Glutamatergic neuron (in vitro differentiated cells): ENCODE data around the gene ARHGEF28. TPM values are rescaled to one million over a fixed set of nuclear protein-coding genes. Genes with fewer than 3 reads are reported as not detected.

ENCODE experiments used
- DNase-seq: peaks from one replicate; pipeline ENCODE4 v3.0.0; 2022
- H3K27ac Mint-ChIP-seq: one replicate; pipeline ENCODE4 v1.8.0; 2020; ENCODE audit warnings: mild to moderate bottlenecking, mixed read lengths, inconsistent platforms; ENCODE audit not compliant: unreplicated experiment
- H3K27me3 Mint-ChIP-seq: one replicate; pipeline ENCODE4 v1.8.0; 2020; ENCODE audit warnings: mild to moderate bottlenecking, moderate library complexity, mixed read lengths, inconsistent platforms; ENCODE audit not compliant: unreplicated experiment
- H3K36me3 Mint-ChIP-seq: one replicate; pipeline ENCODE4 v1.8.0; 2020; ENCODE audit warnings: mild to moderate bottlenecking, mixed read lengths, inconsistent platforms; ENCODE audit not compliant: unreplicated experiment
- H3K4me1 Mint-ChIP-seq: one replicate; pipeline ENCODE4 v1.8.0; 2020; ENCODE audit warnings: mild to moderate bottlenecking, low read depth, mixed read lengths, inconsistent platforms; ENCODE audit not compliant: unreplicated experiment
- H3K4me3 Mint-ChIP-seq: one replicate; pipeline ENCODE4 v1.8.0; 2020; ENCODE audit warnings: mild to moderate bottlenecking, mixed read lengths, inconsistent platforms; ENCODE audit not compliant: unreplicated experiment
- H3K9me3 Mint-ChIP-seq: one replicate; pipeline ENCODE4 v1.8.0; 2020; ENCODE audit warnings: mild to moderate bottlenecking, moderate library complexity, mixed read lengths, inconsistent platforms; ENCODE audit not compliant: unreplicated experiment
- total RNA-seq: library from RNA; stranded (reverse); fragmentation: NEBNext Ultra II Directional; extraction: Animal tissue kit (Norgen Biotek cat#: 25700); gene quantifications from one replicate; pipeline ENCODE4 v1.2.1, GENCODE V29; 2021; ENCODE audit not compliant: unreplicated experiment
- TF ChIP-seq, protein P1 (sequence below): fragments of 200-600 bp; sonication (generic); IDR thresholded peaks from one replicate; pipeline ENCODE4 v1.5.0; 2021; ENCODE audit not compliant: partially characterized antibody, unreplicated experiment

Gene ARHGEF28
- total RNA-seq, 1 donor from 2014 or later, result 0.47 TPM

GRCh38 chr5:73766902-73767301, 140.9 kb downstream of the ARHGEF28 start:
- Mint-ChIP-seq H3K36me3 (peaks cover 8% of the 10 kb centered on the region), H3K4me3 (no peak overlapping the region), H3K4me1 (no peaks in the 10 kb centered on the region), H3K27me3 (no peaks in the 10 kb centered on the region), H3K9me3 (no peaks in the 10 kb centered on the region), H3K27ac (no peak overlapping the region)
- TF ChIP-seq, protein P1, sequence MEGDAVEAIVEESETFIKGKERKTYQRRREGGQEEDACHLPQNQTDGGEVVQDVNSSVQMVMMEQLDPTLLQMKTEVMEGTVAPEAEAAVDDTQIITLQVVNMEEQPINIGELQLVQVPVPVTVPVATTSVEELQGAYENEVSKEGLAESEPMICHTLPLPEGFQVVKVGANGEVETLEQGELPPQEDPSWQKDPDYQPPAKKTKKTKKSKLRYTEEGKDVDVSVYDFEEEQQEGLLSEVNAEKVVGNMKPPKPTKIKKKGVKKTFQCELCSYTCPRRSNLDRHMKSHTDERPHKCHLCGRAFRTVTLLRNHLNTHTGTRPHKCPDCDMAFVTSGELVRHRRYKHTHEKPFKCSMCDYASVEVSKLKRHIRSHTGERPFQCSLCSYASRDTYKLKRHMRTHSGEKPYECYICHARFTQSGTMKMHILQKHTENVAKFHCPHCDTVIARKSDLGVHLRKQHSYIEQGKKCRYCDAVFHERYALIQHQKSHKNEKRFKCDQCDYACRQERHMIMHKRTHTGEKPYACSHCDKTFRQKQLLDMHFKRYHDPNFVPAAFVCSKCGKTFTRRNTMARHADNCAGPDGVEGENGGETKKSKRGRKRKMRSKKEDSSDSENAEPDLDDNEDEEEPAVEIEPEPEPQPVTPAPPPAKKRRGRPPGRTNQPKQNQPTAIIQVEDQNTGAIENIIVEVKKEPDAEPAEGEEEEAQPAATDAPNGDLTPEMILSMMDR, result no peak
- DNase-seq, result no peak

GRCh38 chr5:73770172-73771025, 144.4 kb downstream of the ARHGEF28 start:
- no peak overlapping the region for H3K4me3 Mint-ChIP-seq

DNA sequence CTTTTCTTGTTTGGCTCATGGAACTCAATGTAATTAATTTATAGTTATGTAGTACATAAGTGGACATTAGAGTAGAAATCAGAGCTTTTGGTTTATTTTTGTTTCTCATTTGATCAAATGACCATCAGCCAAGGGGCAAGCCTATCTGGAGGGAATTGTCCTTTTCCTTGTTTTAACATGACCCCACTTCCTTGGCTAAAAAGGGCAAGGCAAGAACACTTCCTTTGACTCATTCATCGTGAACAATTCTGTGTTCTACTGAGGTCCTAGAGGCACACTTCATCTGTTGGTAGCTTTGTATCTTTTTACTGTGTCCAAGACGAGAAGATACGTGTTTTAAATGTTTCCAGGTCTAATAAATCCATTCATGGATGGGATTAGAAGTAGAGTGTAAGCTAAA, 148.9 kb downstream of the ARHGEF28 start:
- Mint-ChIP-seq H3K36me3 (no peaks in the 10 kb centered on the region), H3K4me1 (no peaks in the 10 kb centered on the region), H3K27me3 (no peaks in the 10 kb centered on the region), H3K9me3 (no peaks in the 10 kb centered on the region), H3K4me3 (no peak overlapping the region), H3K27ac (no peak overlapping the region)
- TF ChIP-seq, protein P1, result no peak
- no peak for DNase-seq

More at GRCh38 chr5:73770172-73771025, 144.4 kb downstream of the ARHGEF28 start:
- H3K27me3 Mint-ChIP-seq, result no peaks in the 10 kb centered on the region
- TF ChIP-seq, protein P1, result no peak
- H3K27ac Mint-ChIP-seq, result no peak overlapping the region
- H3K9me3 Mint-ChIP-seq, result no peaks in the 10 kb centered on the region
- DNase-seq, result no peak
- peaks cover 8% of the 10 kb centered on the region for H3K36me3 Mint-ChIP-seq
- no peaks in the 10 kb centered on the region for H3K4me1 Mint-ChIP-seq

DNA sequence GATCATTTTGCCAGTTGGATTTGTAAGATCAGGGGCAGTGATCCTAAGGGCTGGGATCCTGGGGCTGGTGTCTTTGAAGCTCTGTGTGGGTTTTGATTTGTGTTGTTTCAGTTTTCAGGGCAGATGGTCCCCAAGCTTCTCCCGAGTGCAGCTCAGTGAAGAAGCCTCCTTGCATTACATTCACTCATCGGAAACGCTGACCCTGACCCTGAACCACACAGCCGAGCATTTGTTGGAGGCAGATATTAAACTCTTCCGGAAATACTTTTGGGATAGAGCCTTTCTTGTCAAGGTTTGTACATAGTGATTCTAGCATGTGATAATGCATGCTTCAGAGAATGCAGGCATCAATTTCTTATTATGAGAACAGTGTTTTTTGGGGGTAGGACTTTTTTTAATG, 150.4 kb downstream of the ARHGEF28 start:
- H3K9me3 Mint-ChIP-seq, result no peaks in the 10 kb centered on the region
- H3K27me3 Mint-ChIP-seq, result no peaks in the 10 kb centered on the region
- H3K4me3 Mint-ChIP-seq, result no peak overlapping the region
- no peak for DNase-seq
- no peaks in the 10 kb centered on the region for H3K4me1 Mint-ChIP-seq
- H3K36me3 Mint-ChIP-seq, result no peaks in the 10 kb centered on the region
- no peak overlapping the region for H3K27ac Mint-ChIP-seq
- TF ChIP-seq, protein P1, result no peak

DNA sequence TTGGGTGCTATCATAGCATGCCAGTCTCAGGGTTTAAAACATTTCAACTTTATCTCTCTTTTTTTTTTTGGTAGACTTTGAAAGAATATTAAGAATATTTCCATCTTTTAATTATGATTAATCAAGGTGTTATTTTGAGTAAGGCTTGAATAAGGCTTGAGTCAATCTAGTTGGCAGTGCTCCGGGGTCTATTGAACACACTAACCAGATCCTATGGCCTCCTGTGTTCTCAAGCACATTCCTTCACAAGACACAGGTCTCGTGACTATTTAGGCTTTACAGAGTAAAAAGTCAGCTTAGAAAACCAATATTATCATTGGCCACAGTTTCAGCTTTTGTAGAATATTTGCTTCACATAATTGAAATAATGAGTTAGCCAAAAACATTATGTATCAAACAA, 151.2 kb downstream of the ARHGEF28 start:
- Mint-ChIP-seq H3K4me3 (no peak overlapping the region), H3K36me3 (no peaks in the 10 kb centered on the region), H3K4me1 (no peaks in the 10 kb centered on the region), H3K27ac (no peak overlapping the region), H3K27me3 (no peaks in the 10 kb centered on the region), H3K9me3 (no peaks in the 10 kb centered on the region)
- TF ChIP-seq, protein P1, result no peak
- no peak for DNase-seq
